GM23338 (cell line): ENCODE measurements around the gene DCUN1D2. TPM values are rescaled to one million over a fixed set of nuclear protein-coding genes. Genes with fewer than 3 reads are reported as not detected.

Source experiments
- ATAC-seq: fragments of 200-7000 bp; cut with Tn5 transposase; 3 replicates; pipeline ENCODE4 v1.9.1; 2020
- DNase-seq: peaks from one replicate; pipeline ENCODE4 v3.0.0-alpha.2; 2015; ENCODE audit warnings: low spot score
- H2AFZ ChIP-seq: fragments of 200-600 bp; sonication (generic); 2 replicates; pipeline ENCODE4 v1.8.0; 2016; ENCODE audit warnings: antibody characterized with exemption, mild to moderate bottlenecking, moderate library complexity
- H3F3A ChIP-seq: fragments of 200-600 bp; sonication (generic); replicated peaks from 2 replicates; pipeline ENCODE4 v1.8.0; 2017; ENCODE audit warnings: antibody characterized with exemption, mixed run types, low read depth
- H3K27ac ChIP-seq: fragments of 200-600 bp; sonication (generic); 2 replicates; pipeline ENCODE4 v1.6.1; 2016; ENCODE audit warnings: low read depth
- H3K27me3 ChIP-seq: fragments of 200-600 bp; sonication (generic); 2 replicates; pipeline ENCODE4 v1.8.0; 2016; ENCODE audit warnings: mild to moderate bottlenecking, mixed run types, moderate library complexity; ENCODE audit not compliant: insufficient read depth
- H3K36me3 ChIP-seq: fragments of 200-600 bp; sonication (generic); 2 replicates; pipeline ENCODE4 v1.8.0; 2016; ENCODE audit warnings: mild to moderate bottlenecking; ENCODE audit not compliant: insufficient read depth
- H3K4me1 ChIP-seq: fragments of 200-600 bp; sonication (generic); 2 replicates; pipeline ENCODE4 v1.8.0; 2016; ENCODE audit warnings: mild to moderate bottlenecking, moderate library complexity; ENCODE audit not compliant: insufficient read depth
- H3K4me2 ChIP-seq: fragments of 200-600 bp; sonication (generic); 2 replicates; pipeline ENCODE4 v1.7.1; 2017; ENCODE audit warnings: mixed run types
- H3K4me3 ChIP-seq: fragments of 200-600 bp; sonication (generic); 2 replicates; pipeline ENCODE4 v1.6.1; 2016; ENCODE audit warnings: mixed run types
- H3K79me2 ChIP-seq: fragments of 200-600 bp; sonication (generic); replicated peaks from 2 replicates; pipeline ENCODE4 v1.8.0; 2017; ENCODE audit warnings: mild to moderate bottlenecking; ENCODE audit not compliant: insufficient read depth
- H3K9me2 ChIP-seq: fragments of 200-600 bp; sonication (generic); 2 replicates; pipeline ENCODE4 v1.8.0; 2017; ENCODE audit not compliant: insufficient read depth
- H4K20me1 ChIP-seq: fragments of 200-600 bp; sonication (generic); replicated peaks from 2 replicates; pipeline ENCODE4 v1.8.0; 2017; ENCODE audit warnings: mild to moderate bottlenecking; ENCODE audit not compliant: insufficient read depth
- H3K27ac Mint-ChIP-seq: 2 replicates; pipeline ENCODE4 v1.8.0; 2020; ENCODE audit warnings: inconsistent platforms, mild to moderate bottlenecking, moderate library complexity, mixed read lengths
- H3K27me3 Mint-ChIP-seq: 3 replicates; pipeline ENCODE4 v1.8.0; 2022; ENCODE audit warnings: low read depth, mild to moderate bottlenecking, moderate library complexity, mixed read lengths, inconsistent platforms; ENCODE audit not compliant: insufficient read depth, poor library complexity
- H3K36me3 Mint-ChIP-seq: 3 replicates; pipeline ENCODE4 v1.8.0; 2021; ENCODE audit warnings: low read depth, mild to moderate bottlenecking, inconsistent platforms, moderate library complexity, mixed read lengths
- H3K4me1 Mint-ChIP-seq: 3 replicates; pipeline ENCODE4 v1.8.0; 2020; ENCODE audit warnings: mild to moderate bottlenecking, inconsistent platforms, mixed read lengths
- H3K4me3 Mint-ChIP-seq: 3 replicates; pipeline ENCODE4 v1.8.0; 2021; ENCODE audit warnings: moderate library complexity, mild to moderate bottlenecking, inconsistent platforms, mixed read lengths
- H3K9me3 Mint-ChIP-seq: 3 replicates; pipeline ENCODE4 v1.8.0; 2020; ENCODE audit warnings: moderate library complexity, mild to moderate bottlenecking, inconsistent platforms, mixed read lengths
- EZH2 ChIP-seq: fragments of 200-600 bp; sonication (generic); IDR thresholded peaks from one replicate; pipeline ENCODE4 v1.8.0; 2017; ENCODE audit warnings: antibody characterized with exemption, mild to moderate bottlenecking, low read depth; ENCODE audit not compliant: unreplicated experiment
- JUNB ChIP-seq: IDR thresholded peaks from one replicate; pipeline ENCODE4 v1.6.1; 2016; ENCODE audit warnings: antibody characterized with exemption; ENCODE audit not compliant: unreplicated experiment
- POLR2AphosphoS5 ChIP-seq: IDR thresholded peaks from 2 replicates; pipeline ENCODE4 v1.6.1; 2016; ENCODE audit warnings: antibody characterized with exemption, low read depth
- STAT1 ChIP-seq: IDR thresholded peaks from one replicate; pipeline ENCODE4 v1.6.1; 2016; ENCODE audit warnings: antibody characterized with exemption; ENCODE audit not compliant: unreplicated experiment
- polyA plus RNA-seq: library from polyadenylated mRNA; unstranded; fragments of >200 nt; fragmentation: Nextera tagmentation; extraction: Ambion mirVana; gene quantifications from 2 replicates; pipeline ENCODE4 v1.2.1, GENCODE V29; 2016
- total RNA-seq: library from RNA; depleted of rRNA; stranded (reverse); fragments of >200 nt; shearing (Covaris generic); gene quantifications from 2 replicates; pipeline ENCODE4 v1.2.3, GENCODE V29; 2014
- TF ChIP-seq, protein P1 (sequence below): IDR thresholded peaks from one replicate; pipeline ENCODE4 v1.6.1; 2018; ENCODE audit warnings: antibody characterized with exemption; ENCODE audit not compliant: unreplicated experiment
- TF ChIP-seq, protein P2 (sequence below): IDR thresholded peaks from 2 replicates; pipeline ENCODE4 v1.6.1; 2016; ENCODE audit warnings: antibody characterized with exemption
- TF ChIP-seq, protein P3 (sequence below), 2 experiments: fragments of 200-600 bp in 1 of 2; sonication (generic) in 1 of 2; conservative IDR thresholded peaks; 2 replicates each; pipeline versions ENCODE4 v1.5.1 to v1.6.1; 2016 to 2017; ENCODE audit warnings: antibody characterized with exemption in 2 of 2, low read depth in 2 of 2, mild to moderate bottlenecking in 2 of 2, moderate library complexity in 1 of 2
- TF ChIP-seq, protein P4 (sequence below): fragments of 250-450 bp; sonication (Bioruptor Pico); IDR thresholded peaks from 2 replicates; pipeline ENCODE4 v1.5.0; 2020; ENCODE audit warnings: mild to moderate bottlenecking, moderate library complexity

The DCUN1D2 gene
- total and polyA plus RNA-seq, 2 experiments from 2014 or later: 12.3 to 38.0 TPM

DNA sequence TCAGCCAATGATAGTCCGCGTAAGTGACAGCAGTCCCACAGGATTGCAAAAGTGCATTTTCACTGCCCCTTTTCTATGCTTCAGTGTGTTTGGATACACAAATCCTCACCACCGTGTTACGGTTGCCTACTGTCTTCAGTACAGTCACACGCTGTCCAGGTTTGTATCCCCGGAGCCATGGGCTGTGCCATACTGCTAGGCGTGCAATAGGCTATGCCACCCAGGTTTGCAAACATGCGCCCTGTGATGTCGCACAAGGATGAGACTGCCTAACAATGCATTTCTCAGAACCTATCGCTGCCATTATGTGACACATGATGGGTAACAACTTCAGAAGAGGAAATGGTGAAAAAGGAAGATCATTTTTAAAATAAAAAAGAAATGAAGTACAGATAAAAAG lies 20.4 kb downstream of the DCUN1D2 start (continued):
- TF ChIP-seq, protein P1, sequence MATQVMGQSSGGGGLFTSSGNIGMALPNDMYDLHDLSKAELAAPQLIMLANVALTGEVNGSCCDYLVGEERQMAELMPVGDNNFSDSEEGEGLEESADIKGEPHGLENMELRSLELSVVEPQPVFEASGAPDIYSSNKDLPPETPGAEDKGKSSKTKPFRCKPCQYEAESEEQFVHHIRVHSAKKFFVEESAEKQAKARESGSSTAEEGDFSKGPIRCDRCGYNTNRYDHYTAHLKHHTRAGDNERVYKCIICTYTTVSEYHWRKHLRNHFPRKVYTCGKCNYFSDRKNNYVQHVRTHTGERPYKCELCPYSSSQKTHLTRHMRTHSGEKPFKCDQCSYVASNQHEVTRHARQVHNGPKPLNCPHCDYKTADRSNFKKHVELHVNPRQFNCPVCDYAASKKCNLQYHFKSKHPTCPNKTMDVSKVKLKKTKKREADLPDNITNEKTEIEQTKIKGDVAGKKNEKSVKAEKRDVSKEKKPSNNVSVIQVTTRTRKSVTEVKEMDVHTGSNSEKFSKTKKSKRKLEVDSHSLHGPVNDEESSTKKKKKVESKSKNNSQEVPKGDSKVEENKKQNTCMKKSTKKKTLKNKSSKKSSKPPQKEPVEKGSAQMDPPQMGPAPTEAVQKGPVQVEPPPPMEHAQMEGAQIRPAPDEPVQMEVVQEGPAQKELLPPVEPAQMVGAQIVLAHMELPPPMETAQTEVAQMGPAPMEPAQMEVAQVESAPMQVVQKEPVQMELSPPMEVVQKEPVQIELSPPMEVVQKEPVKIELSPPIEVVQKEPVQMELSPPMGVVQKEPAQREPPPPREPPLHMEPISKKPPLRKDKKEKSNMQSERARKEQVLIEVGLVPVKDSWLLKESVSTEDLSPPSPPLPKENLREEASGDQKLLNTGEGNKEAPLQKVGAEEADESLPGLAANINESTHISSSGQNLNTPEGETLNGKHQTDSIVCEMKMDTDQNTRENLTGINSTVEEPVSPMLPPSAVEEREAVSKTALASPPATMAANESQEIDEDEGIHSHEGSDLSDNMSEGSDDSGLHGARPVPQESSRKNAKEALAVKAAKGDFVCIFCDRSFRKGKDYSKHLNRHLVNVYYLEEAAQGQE: no peak
- TF ChIP-seq EZH2 (no peak), POLR2AphosphoS5 (no peak), JUNB (no peak)
- TF ChIP-seq, protein P2, sequence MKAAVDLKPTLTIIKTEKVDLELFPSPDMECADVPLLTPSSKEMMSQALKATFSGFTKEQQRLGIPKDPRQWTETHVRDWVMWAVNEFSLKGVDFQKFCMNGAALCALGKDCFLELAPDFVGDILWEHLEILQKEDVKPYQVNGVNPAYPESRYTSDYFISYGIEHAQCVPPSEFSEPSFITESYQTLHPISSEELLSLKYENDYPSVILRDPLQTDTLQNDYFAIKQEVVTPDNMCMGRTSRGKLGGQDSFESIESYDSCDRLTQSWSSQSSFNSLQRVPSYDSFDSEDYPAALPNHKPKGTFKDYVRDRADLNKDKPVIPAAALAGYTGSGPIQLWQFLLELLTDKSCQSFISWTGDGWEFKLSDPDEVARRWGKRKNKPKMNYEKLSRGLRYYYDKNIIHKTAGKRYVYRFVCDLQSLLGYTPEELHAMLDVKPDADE: no peak
- TF ChIP-seq, protein P3, sequence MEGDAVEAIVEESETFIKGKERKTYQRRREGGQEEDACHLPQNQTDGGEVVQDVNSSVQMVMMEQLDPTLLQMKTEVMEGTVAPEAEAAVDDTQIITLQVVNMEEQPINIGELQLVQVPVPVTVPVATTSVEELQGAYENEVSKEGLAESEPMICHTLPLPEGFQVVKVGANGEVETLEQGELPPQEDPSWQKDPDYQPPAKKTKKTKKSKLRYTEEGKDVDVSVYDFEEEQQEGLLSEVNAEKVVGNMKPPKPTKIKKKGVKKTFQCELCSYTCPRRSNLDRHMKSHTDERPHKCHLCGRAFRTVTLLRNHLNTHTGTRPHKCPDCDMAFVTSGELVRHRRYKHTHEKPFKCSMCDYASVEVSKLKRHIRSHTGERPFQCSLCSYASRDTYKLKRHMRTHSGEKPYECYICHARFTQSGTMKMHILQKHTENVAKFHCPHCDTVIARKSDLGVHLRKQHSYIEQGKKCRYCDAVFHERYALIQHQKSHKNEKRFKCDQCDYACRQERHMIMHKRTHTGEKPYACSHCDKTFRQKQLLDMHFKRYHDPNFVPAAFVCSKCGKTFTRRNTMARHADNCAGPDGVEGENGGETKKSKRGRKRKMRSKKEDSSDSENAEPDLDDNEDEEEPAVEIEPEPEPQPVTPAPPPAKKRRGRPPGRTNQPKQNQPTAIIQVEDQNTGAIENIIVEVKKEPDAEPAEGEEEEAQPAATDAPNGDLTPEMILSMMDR (conservative IDR thresholded peaks at IDR 0.05; ENCODE audit: low read depth in 2 of 2): no peak

- Histone ChIP-seq H3K4me1 (peaks cover 12% of the 10 kb centered on the region), H3K4me2 (no peak overlapping the region), H4K20me1 (peaks cover 13% of the 10 kb centered on the region; the same call in 1 of the 2 replicates), H3K36me3 (peaks cover 25% of the 10 kb centered on the region), H3K4me3 (no peak overlapping the region), H3F3A (peaks cover 11% of the 10 kb centered on the region; the same call in 1 of the 2 replicates), H3K9me2 (no peaks in the 10 kb centered on the region), H3K79me2 (peaks cover 54% of the 10 kb centered on the region), H3K27me3 (no peaks in the 10 kb centered on the region), H2AFZ (no peak overlapping the region), H3K27ac (peak overlapping the region; percentile 78)
- Mint-ChIP-seq H3K4me1 (peaks cover 18% of the 10 kb centered on the region), H3K27ac (peak overlapping the region; percentile 87), H3K36me3 (peaks cover 50% of the 10 kb centered on the region), H3K4me3 (no peak overlapping the region), H3K9me3 (no peaks in the 10 kb centered on the region), H3K27me3 (peaks cover 9% of the 10 kb centered on the region)
- ATAC-seq (no peak), DNase-seq (no peak)
- TF ChIP-seq, protein P4, sequence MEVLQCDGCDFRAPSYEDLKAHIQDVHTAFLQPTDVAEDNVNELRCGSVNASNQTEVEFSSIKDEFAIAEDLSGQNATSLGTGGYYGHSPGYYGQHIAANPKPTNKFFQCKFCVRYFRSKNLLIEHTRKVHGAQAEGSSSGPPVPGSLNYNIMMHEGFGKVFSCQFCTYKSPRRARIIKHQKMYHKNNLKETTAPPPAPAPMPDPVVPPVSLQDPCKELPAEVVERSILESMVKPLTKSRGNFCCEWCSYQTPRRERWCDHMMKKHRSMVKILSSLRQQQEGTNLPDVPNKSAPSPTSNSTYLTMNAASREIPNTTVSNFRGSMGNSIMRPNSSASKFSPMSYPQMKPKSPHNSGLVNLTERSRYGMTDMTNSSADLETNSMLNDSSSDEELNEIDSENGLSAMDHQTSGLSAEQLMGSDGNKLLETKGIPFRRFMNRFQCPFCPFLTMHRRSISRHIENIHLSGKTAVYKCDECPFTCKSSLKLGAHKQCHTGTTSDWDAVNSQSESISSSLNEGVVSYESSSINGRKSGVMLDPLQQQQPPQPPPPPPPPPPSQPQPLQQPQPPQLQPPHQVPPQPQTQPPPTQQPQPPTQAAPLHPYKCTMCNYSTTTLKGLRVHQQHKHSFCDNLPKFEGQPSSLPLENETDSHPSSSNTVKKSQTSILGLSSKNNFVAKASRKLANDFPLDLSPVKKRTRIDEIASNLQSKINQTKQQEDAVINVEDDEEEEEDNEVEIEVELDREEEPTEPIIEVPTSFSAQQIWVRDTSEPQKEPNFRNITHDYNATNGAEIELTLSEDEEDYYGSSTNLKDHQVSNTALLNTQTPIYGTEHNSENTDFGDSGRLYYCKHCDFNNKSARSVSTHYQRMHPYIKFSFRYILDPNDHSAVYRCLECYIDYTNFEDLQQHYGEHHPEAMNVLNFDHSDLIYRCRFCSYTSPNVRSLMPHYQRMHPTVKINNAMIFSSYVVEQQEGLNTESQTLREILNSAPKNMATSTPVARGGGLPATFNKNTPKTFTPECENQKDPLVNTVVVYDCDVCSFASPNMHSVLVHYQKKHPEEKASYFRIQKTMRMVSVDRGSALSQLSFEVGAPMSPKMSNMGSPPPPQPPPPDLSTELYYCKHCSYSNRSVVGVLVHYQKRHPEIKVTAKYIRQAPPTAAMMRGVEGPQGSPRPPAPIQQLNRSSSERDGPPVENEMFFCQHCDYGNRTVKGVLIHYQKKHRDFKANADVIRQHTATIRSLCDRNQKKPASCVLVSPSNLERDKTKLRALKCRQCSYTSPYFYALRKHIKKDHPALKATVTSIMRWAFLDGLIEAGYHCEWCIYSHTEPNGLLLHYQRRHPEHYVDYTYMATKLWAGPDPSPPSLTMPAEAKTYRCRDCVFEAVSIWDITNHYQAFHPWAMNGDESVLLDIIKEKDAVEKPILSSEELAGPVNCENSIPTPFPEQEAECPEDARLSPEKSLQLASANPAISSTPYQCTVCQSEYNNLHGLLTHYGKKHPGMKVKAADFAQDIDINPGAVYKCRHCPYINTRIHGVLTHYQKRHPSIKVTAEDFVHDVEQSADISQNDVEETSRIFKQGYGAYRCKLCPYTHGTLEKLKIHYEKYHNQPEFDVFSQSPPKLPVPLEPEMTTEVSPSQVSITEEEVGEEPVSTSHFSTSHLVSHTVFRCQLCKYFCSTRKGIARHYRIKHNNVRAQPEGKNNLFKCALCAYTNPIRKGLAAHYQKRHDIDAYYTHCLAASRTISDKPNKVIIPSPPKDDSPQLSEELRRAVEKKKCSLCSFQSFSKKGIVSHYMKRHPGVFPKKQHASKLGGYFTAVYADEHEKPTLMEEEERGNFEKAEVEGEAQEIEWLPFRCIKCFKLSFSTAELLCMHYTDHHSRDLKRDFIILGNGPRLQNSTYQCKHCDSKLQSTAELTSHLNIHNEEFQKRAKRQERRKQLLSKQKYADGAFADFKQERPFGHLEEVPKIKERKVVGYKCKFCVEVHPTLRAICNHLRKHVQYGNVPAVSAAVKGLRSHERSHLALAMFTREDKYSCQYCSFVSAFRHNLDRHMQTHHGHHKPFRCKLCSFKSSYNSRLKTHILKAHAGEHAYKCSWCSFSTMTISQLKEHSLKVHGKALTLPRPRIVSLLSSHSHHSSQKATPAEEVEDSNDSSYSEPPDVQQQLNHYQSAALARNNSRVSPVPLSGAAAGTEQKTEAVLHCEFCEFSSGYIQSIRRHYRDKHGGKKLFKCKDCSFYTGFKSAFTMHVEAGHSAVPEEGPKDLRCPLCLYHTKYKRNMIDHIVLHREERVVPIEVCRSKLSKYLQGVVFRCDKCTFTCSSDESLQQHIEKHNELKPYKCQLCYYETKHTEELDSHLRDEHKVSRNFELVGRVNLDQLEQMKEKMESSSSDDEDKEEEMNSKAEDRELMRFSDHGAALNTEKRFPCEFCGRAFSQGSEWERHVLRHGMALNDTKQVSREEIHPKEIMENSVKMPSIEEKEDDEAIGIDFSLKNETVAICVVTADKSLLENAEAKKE: no peak
- no peak for TF ChIP-seq STAT1
Measured at GRCh38 chr13:113469582-113469981, 20.9 kb downstream of the DCUN1D2 start.
